Measurements from ENCODE around the gene PEA15. TPM values are rescaled to one million over a fixed set of nuclear protein-coding genes. Genes with fewer than 3 reads are reported as not detected.

Gene PEA15
- total and polyA plus RNA-seq, 4 donors = 8.1 to 44.5 (median 11.1) TPM

- no peak for TF ChIP-seq ZBTB33 (IDR thresholded peaks at IDR 0.05)
Measured at GRCh38 chr1:160214481-160215140, 9.4 kb downstream of the PEA15 start (continued).

- Histone ChIP-seq H3K9ac (ENCODE audit: low read depth in 1 of 2, low read length in 2 of 2) (no peak overlapping the region), H3K36me3 (ENCODE audit: control insufficient read depth in 4 of 4, insufficient read depth in 3 of 4, low read depth in 1 of 4, low read length in 3 of 4) (peaks cover 17 to 83% (median 58%) of the 10 kb centered on the region in 4 donors), H3K27me3 (ENCODE audit: control insufficient read depth in 4 of 4, insufficient read depth in 4 of 4, low read length in 3 of 4) (no peaks in the 10 kb centered on the region), H3K27ac (ENCODE audit: low read depth in 1 of 2, low read length in 2 of 2) (no peak overlapping the region), H3K4me3 (ENCODE audit: low read depth in 1 of 3, low read length in 3 of 3) (no peak overlapping the region), H3K9me3 (ENCODE audit: control insufficient read depth in 4 of 4, low read length in 3 of 4) (no peaks in the 10 kb centered on the region), H3K4me1 (ENCODE audit: control insufficient read depth in 4 of 4, insufficient read depth in 4 of 4, low read length in 3 of 4) (peaks cover 0 to 20% (median 13%) of the 10 kb centered on the region in 4 donors)
- TF ChIP-seq ZBTB33 (IDR thresholded peaks at IDR 0.05) (no peak), GABPA (IDR thresholded peaks at IDR 0.05 in 1 of 2, conservative IDR thresholded peaks at IDR 0.05 in 1 of 2) (no peak)
- no peak for DNase-seq (ENCODE audit: low spot score)
Measured at GRCh38 chr1:160216301-160216700, 11.1 kb downstream of the PEA15 start.

GRCh38 chr1:160217481-160218051 is 12.4 kb downstream of the PEA15 start:
- Histone ChIP-seq H3K27ac (ENCODE audit: low read depth in 1 of 2, low read length in 2 of 2) (no peak overlapping the region), H3K36me3 (ENCODE audit: control insufficient read depth in 4 of 4, insufficient read depth in 3 of 4, low read depth in 1 of 4, low read length in 3 of 4) (peaks cover 17 to 85% (median 66%) of the 10 kb centered on the region in 4 donors), H3K9me3 (ENCODE audit: control insufficient read depth in 4 of 4, low read length in 3 of 4) (no peaks in the 10 kb centered on the region), H3K27me3 (ENCODE audit: control insufficient read depth in 4 of 4, insufficient read depth in 4 of 4, low read length in 3 of 4) (no peaks in the 10 kb centered on the region), H3K9ac (ENCODE audit: low read depth in 1 of 2, low read length in 2 of 2) (no peak overlapping the region), H3K4me3 (ENCODE audit: low read depth in 1 of 3, low read length in 3 of 3) (no peak overlapping the region), H3K4me1 (ENCODE audit: control insufficient read depth in 4 of 4, insufficient read depth in 4 of 4, low read length in 3 of 4) (peaks cover 0 to 20% (median 14%) of the 10 kb centered on the region in 4 donors)
- WGBS = 75% methylated on average over 10 of the region's 10 CpGs
- no peak for DNase-seq (ENCODE audit: low spot score)
- no peak for TF ChIP-seq GABPA (IDR thresholded peaks at IDR 0.05 in 1 of 2, conservative IDR thresholded peaks at IDR 0.05 in 1 of 2)
- no peak for TF ChIP-seq FOXA1 (IDR thresholded peaks at IDR 0.05)

GRCh38 chr1:160219062-160219929 is 14.1 kb downstream of the PEA15 start:
- DNase-seq (ENCODE audit: low spot score) = no peak
- Histone ChIP-seq H3K27ac (ENCODE audit: low read depth in 1 of 2, low read length in 2 of 2) (no peak overlapping the region), H3K9ac (ENCODE audit: low read depth in 1 of 2, low read length in 2 of 2) (no peak overlapping the region), H3K9me3 (ENCODE audit: control insufficient read depth in 4 of 4, low read length in 3 of 4) (no peaks in the 10 kb centered on the region), H3K4me3 (ENCODE audit: low read depth in 1 of 3, low read length in 3 of 3) (no peak overlapping the region), H3K27me3 (ENCODE audit: control insufficient read depth in 4 of 4, insufficient read depth in 4 of 4, low read length in 3 of 4) (no peaks in the 10 kb centered on the region), H3K36me3 (ENCODE audit: control insufficient read depth in 4 of 4, insufficient read depth in 3 of 4, low read depth in 1 of 4, low read length in 3 of 4) (peaks cover 16 to 87% (median 75%) of the 10 kb centered on the region in 4 donors), H3K4me1 (ENCODE audit: control insufficient read depth in 4 of 4, insufficient read depth in 4 of 4, low read length in 3 of 4) (peaks cover 0 to 20% (median 14%) of the 10 kb centered on the region in 4 donors)
- WGBS = 84% methylated on average over 4 of the region's 4 CpGs
- TF ChIP-seq RAD21 (IDR thresholded peaks at IDR 0.05) (peak; percentile 67 to 74), ZBTB33 (IDR thresholded peaks at IDR 0.05) (no peak), CTCF (IDR thresholded peaks at IDR 0.05; ENCODE audit: low read depth, low read length, missing input control) (peak; percentile 35)
